T-cell (primary cell): ENCODE data around the gene CLDN14. TPM values are rescaled to one million over a fixed set of nuclear protein-coding genes. Genes with fewer than 3 reads are reported as not detected.

Experiments
- ATAC-seq, 4 experiments: fragments of 200-7000 bp in 3 of 4; fragments of 150-1000 bp in 1 of 4; cut with Tn5 transposase; replicated peaks in 1 of 4; 1 replicate in 3 of 4; 2 replicates in 1 of 4; pipeline ENCODE4 v1.10.0; 2021; ENCODE audit warnings: moderate library complexity in 3 of 4, mild to moderate bottlenecking in 2 of 4, moderate number of reproducible peaks in 1 of 4
- CTCF ChIA-PET, 2 donors: fragments of 300-600 bp; sonication (Branson Sonifier 250); formaldehyde crosslinking; loops; one replicate each; lab custom pipeline; 2022; ENCODE audit warnings: antibody characterized with exemption in 2 of 2; lab: Charles Lee
- POLR2A ChIA-PET, 2 donors: fragments of 300-600 bp; sonication (Branson Sonifier 250); formaldehyde crosslinking; loops; one replicate each; lab custom pipeline; 2022; ENCODE audit warnings: antibody characterized with exemption in 2 of 2; lab: Charles Lee
- DNase-seq, 35 experiments: peaks; one replicate each; pipeline versions ENCODE4 v3.0.0 to v3.0.0-alpha.2; 2013 to 2023
- H3K27ac ChIP-seq: one replicate; pipeline ENCODE4 v1.5.1; 2013; ENCODE audit warnings: low read length
- H3K27me3 ChIP-seq, 2 experiments: replicated peaks in 1 of 2; 1 replicate in 1 of 2; 2 replicates in 1 of 2; pipeline versions ENCODE4 v1.6.1 to v1.7.0; 2013; ENCODE audit warnings: low read length in 1 of 2, mixed read lengths in 1 of 2; ENCODE audit not compliant: control insufficient read depth in 2 of 2, insufficient read depth in 2 of 2; ENCODE audit errors: extremely low read depth in 1 of 2
- H3K36me3 ChIP-seq, 2 donors: 1 replicate in 1 of 2; 2 replicates in 1 of 2; pipeline versions ENCODE4 v1.6.1 to v1.7.0; 2013; ENCODE audit warnings: low read length in 1 of 2; ENCODE audit not compliant: control insufficient read depth in 2 of 2, insufficient read depth in 1 of 2; ENCODE audit errors: extremely low read depth in 1 of 2
- H3K4me1 ChIP-seq, 2 experiments: 1 replicate in 1 of 2; 2 replicates in 1 of 2; pipeline versions ENCODE4 v1.6.1 to v1.7.0; 2013; ENCODE audit warnings: low read length in 2 of 2, mixed read lengths in 1 of 2; ENCODE audit not compliant: insufficient read depth in 2 of 2, control insufficient read depth in 1 of 2; ENCODE audit errors: extremely low read depth in 1 of 2
- H3K4me3 ChIP-seq, 2 donors: 1 replicate in 1 of 2; 2 replicates in 1 of 2; pipeline versions ENCODE4 v1.5.1 to v1.7.0; 2013; ENCODE audit warnings: mild to moderate bottlenecking in 2 of 2, low read length in 1 of 2, moderate library complexity in 1 of 2; ENCODE audit not compliant: control insufficient read depth in 1 of 2; ENCODE audit errors: extremely low read depth in 1 of 2
- H3K9me3 ChIP-seq: 2 replicates; pipeline ENCODE4 v1.7.0; 2013
- H3K27ac Mint-ChIP-seq, 2 donors: one replicate each; pipeline ENCODE4 v1.8.0; 2020 to 2021; ENCODE audit warnings: mild to moderate bottlenecking in 2 of 2, mixed read lengths in 2 of 2
- H3K27me3 Mint-ChIP-seq, 2 donors: one replicate each; pipeline ENCODE4 v1.8.0; 2021 to 2022; ENCODE audit warnings: mixed read lengths in 2 of 2
- H3K36me3 Mint-ChIP-seq: one replicate; pipeline ENCODE4 v1.8.0; 2021; ENCODE audit warnings: mixed read lengths
- H3K4me1 Mint-ChIP-seq, 3 donors: one replicate each; pipeline ENCODE4 v1.8.0; 2020 to 2022; ENCODE audit warnings: mixed read lengths in 3 of 3, mild to moderate bottlenecking in 1 of 3
- H3K4me3 Mint-ChIP-seq, 3 donors: one replicate each; pipeline ENCODE4 v1.8.0; 2020 to 2022; ENCODE audit warnings: mild to moderate bottlenecking in 3 of 3, mixed read lengths in 3 of 3, moderate library complexity in 3 of 3
- H3K9me3 Mint-ChIP-seq, 3 donors: one replicate each; pipeline ENCODE4 v1.8.0; 2020 to 2022; ENCODE audit warnings: mixed read lengths in 3 of 3
- WGBS: methylation state at CpG from one replicate; pipeline ENCODE4 v1.1.5; 2013; ENCODE audit warnings: missing lambda C conversion rate; ENCODE audit not compliant: insufficient coverage; 5-methylcytosine and 5-hydroxymethylcytosine counted together
- total RNA-seq, 35 experiments: library from RNA in 6 of 35; stranded (reverse) in 6 of 35; fragments of 120-200 nt in 1 of 35; gene quantifications; one replicate each; pipeline versions ENCODE4 v1.2.1 to v1.2.4 and lab custom pipeline; 2013 to 2026

The CLDN14 gene
- total RNA-seq, 5 donors from 2014 or later (not counting 1 experiment from before 2014, with no cell fraction given), result not detected

DNA sequence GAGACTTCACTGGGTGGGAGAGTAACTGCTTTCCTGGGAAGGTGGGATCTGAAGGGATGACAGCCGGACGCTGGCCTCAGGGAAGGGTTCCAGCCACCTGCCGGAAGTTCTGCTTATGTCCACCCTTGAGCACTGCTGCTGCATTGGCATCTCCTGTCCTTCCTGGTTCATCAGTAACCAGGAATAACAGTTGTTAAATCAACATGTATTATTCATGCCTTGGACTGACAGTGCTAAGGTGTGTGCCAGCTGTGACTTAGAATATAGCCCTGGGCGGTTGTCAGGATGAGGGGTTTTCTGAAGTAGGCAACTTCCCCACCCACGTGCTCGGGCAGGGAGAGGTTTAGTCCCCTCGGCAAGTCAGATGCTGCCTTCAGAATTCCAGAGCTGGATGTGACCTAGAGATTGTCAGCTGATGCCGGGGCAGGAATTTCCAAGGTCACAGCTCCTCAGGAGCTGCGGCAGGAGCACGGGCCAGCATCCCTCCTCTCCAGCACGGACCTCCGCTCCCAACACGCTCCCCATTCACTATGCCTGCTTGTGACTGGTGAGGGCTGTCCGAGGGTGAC, 17.9 kb downstream of the CLDN14 start:
- Histone ChIP-seq H3K9me3 (no peaks in the 10 kb centered on the region), H3K4me3 (no peak overlapping the region), H3K27me3 (peaks cover 0 to 25% of the 10 kb centered on the region in 2 experiments), H3K27ac (no peak overlapping the region), H3K36me3 (no peaks in the 10 kb centered on the region), H3K4me1 (no peaks in the 10 kb centered on the region)
- Mint-ChIP-seq H3K36me3 (no peaks in the 10 kb centered on the region), H3K27me3 (peaks cover 7 to 12% of the 10 kb centered on the region in 2 donors), H3K9me3 (no peaks in the 10 kb centered on the region), H3K4me3 (no peak overlapping the region), H3K4me1 (no peaks in the 10 kb centered on the region), H3K27ac (no peak overlapping the region)
- ChIA-PET CTCF (no interaction called here), POLR2A (no interaction called here)
- 86% methylated on average over 8 of the region's 14 CpGs for WGBS
- no peak for ATAC-seq
- no peak for DNase-seq

DNA sequence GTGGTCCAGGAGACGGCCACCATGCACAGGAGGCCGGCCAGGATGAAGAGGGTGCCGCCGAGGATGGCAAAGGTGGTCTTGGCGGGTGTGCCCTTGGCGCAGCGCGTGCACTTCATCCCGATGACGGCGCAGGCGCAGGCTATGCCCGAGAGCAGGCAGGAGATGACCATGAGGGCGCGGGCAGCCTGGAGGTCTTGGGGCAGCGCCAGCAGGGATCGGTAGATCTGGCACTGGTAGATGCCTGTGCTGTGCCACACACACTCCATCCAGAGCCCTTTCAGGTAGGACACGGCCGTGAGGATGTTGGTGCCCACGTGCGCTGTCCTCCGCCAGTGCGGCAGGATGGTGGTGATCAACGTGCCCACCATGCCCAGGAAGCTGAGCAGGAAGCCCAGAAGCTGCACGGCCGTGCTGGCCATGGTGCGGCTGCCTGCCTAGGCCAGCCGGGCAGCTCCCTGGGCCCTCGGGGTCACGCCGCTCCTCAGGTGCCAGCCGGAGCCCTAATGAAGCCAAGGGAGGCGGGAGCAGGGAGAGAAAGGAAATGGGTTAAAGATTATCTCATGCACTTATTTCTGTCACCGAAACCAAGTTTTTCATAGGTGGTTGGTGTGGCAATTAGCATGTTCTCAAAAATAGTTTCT, 18.5 kb downstream of the CLDN14 start:
- Histone ChIP-seq H3K9me3 (no peaks in the 10 kb centered on the region), H3K4me1 (no peaks in the 10 kb centered on the region), H3K4me3 (no peak overlapping the region), H3K36me3 (no peaks in the 10 kb centered on the region), H3K27ac (no peak overlapping the region), H3K27me3 (peaks cover 0 to 25% of the 10 kb centered on the region in 2 experiments)
- ChIA-PET CTCF (no interaction called here), POLR2A (no interaction called here)
- no peak for ATAC-seq
- WGBS, result 94% methylated on average over 34 of the region's 34 CpGs
- H3K27ac Mint-ChIP-seq, result no peak overlapping the region
- no peaks in the 10 kb centered on the region for H3K36me3 Mint-ChIP-seq
- H3K27me3 Mint-ChIP-seq, result peaks cover 7 to 12% of the 10 kb centered on the region in 2 donors
- DNase-seq, result no peak
- no peaks in the 10 kb centered on the region for H3K9me3 Mint-ChIP-seq
- H3K4me1 Mint-ChIP-seq, result no peaks in the 10 kb centered on the region
- H3K4me3 Mint-ChIP-seq, result no peak overlapping the region

DNA sequence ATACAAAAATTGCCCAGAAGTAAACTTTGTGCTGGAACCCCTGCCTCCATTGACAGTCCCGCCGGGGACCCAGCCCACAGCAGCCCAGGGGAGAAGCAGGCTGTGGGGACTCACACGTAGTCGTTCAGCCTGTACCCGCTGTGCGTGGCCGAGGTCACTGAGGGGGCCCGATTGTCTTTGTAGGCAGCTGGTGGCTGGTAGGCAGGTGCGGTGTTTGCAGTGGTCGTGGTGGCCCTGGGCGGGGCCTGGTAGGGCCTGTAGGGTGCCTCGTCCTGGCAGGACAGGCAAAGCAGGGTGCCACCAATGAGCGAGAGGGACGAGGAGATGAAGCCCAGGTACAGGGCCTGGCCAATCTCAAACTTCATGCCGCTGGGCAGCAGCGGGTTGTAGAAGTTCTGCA, 19.1 kb downstream of the CLDN14 start:
- Mint-ChIP-seq H3K27ac (no peak overlapping the region), H3K4me1 (no peaks in the 10 kb centered on the region), H3K27me3 (peaks cover 7 to 14% of the 10 kb centered on the region in 2 donors), H3K36me3 (no peaks in the 10 kb centered on the region), H3K4me3 (no peak overlapping the region), H3K9me3 (no peaks in the 10 kb centered on the region)
- 86% methylated on average over 16 of the region's 16 CpGs for WGBS
- Histone ChIP-seq H3K4me1 (no peaks in the 10 kb centered on the region), H3K4me3 (no peak overlapping the region), H3K27me3 (peaks cover 0 to 25% of the 10 kb centered on the region in 2 experiments), H3K9me3 (no peaks in the 10 kb centered on the region), H3K27ac (no peak overlapping the region), H3K36me3 (no peaks in the 10 kb centered on the region)
- ATAC-seq (no peak), DNase-seq (no peak)
- ChIA-PET POLR2A (no interaction called here), CTCF (no interaction called here)

DNA sequence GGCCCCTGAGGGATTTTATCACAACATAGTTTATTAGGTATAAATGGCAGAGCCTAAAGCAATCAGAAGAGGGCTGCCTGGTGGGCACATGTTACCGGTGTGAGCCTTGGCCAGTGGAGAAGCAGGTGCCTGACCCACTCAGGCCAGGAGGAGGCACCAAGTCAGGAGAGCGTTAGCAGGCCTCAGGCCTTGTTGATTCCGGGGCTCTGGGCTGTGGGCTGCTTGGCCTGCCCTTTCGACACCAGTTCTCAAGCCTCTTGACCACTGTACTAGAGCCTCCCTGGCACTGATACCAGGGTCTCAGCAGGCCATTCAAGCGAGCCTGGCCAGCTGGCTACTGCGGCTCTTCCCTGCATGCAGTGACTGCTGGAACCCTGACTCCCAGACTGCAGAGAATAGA, 20.8 kb downstream of the CLDN14 start:
- no peak overlapping the region for H3K4me3 Mint-ChIP-seq
- H3K36me3 Mint-ChIP-seq, result no peaks in the 10 kb centered on the region
- H3K9me3 Mint-ChIP-seq, result no peaks in the 10 kb centered on the region
- 86% methylated on average over 6 of the region's 6 CpGs for WGBS
- no peak overlapping the region for H3K27ac ChIP-seq
- CTCF ChIA-PET, result no interaction called here
- POLR2A ChIA-PET, result no interaction called here
- no peaks in the 10 kb centered on the region for H3K4me1 Mint-ChIP-seq
- H3K27me3 Mint-ChIP-seq, result peaks cover 7 to 19% of the 10 kb centered on the region in 2 donors
- no peak overlapping the region for H3K27ac Mint-ChIP-seq
- H3K4me3 ChIP-seq, result no peak overlapping the region
- H3K36me3 ChIP-seq, result no peaks in the 10 kb centered on the region
- no peaks in the 10 kb centered on the region for H3K4me1 ChIP-seq
- peaks cover 0 to 17% of the 10 kb centered on the region in 2 experiments for H3K27me3 ChIP-seq
- DNase-seq (no peak), ATAC-seq (no peak)
- no peaks in the 10 kb centered on the region for H3K9me3 ChIP-seq

DNA sequence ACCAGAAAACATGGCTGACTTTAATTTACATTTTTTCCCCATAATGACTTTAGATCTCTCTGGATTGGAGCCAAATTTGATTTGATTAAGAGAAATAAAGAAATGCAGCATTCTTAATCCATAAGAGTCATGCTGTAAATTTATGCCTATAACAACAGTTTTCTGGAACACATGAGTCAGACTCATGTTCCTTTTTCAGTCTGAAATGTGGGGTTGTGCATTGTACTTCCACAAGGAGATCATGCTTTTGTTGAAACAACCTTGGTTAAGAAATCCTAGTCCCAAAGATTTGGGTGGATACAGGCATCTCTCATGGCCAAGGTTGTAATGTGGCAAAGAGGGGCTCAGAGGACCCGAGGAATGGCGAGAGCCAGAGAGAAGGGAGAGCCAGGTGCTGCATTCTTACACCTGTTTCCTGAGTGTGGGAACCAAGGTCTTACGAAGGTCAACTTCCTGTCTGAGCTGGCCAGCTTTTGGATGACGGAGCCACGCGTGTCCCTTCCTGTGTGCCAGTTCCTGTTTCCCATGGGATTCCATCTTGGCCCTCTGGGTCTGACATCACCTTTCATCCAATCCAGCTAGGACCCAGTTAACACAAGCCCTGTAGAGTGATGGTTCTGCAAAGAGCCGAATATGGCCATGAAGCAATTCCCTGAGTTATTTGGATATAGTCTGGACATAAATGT, 23.1 kb downstream of the CLDN14 start:
- H3K36me3 Mint-ChIP-seq, result no peaks in the 10 kb centered on the region
- H3K4me3 ChIP-seq, result no peak overlapping the region
- no peak overlapping the region for H3K27ac ChIP-seq
- CTCF ChIA-PET, result no interaction called here
- no peaks in the 10 kb centered on the region for H3K9me3 ChIP-seq
- H3K4me1 ChIP-seq, result no peaks in the 10 kb centered on the region
- no peaks in the 10 kb centered on the region for H3K4me1 Mint-ChIP-seq
- peaks cover 0 to 13% of the 10 kb centered on the region in 2 experiments for H3K27me3 ChIP-seq
- H3K9me3 Mint-ChIP-seq, result no peaks in the 10 kb centered on the region
- no peak for ATAC-seq
- H3K4me3 Mint-ChIP-seq, result no peak overlapping the region
- POLR2A ChIA-PET, result no interaction called here
- DNase-seq, result no peak
- 39% methylated on average over 6 of the region's 7 CpGs for WGBS
- H3K27me3 Mint-ChIP-seq, result peaks cover 3 to 22% of the 10 kb centered on the region in 2 donors
- no peak overlapping the region for H3K27ac Mint-ChIP-seq
- no peaks in the 10 kb centered on the region for H3K36me3 ChIP-seq

DNA sequence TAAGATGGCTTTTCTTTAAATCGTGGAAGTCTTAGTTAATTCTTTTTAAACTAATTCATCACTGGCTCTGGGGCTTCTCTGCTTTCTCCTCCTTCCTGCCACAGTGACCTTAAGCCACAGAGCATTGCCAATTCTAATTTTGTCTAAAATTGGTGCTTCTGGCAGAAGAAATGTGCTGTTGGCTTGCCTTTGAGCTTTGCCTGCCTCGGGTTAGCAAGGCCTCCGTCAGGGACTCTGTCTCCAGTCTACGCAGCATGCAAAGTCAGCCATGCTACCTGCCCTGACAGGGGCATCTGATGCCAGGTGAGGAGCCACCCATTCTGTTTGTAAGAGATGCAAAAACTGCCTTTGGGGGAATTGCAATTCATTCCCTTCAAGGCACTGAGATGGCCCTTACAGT, 25.2 kb downstream of the CLDN14 start:
- H3K27ac Mint-ChIP-seq, result no peak overlapping the region
- Histone ChIP-seq H3K36me3 (no peaks in the 10 kb centered on the region), H3K27ac (no peak overlapping the region), H3K4me1 (no peaks in the 10 kb centered on the region), H3K9me3 (no peaks in the 10 kb centered on the region), H3K27me3 (peaks cover 0 to 8% of the 10 kb centered on the region in 2 experiments), H3K4me3 (no peak overlapping the region)
- ChIA-PET POLR2A (no interaction called here), CTCF (no interaction called here)
- no peaks in the 10 kb centered on the region for H3K36me3 Mint-ChIP-seq
- H3K9me3 Mint-ChIP-seq, result no peaks in the 10 kb centered on the region
- H3K27me3 Mint-ChIP-seq, result peaks cover 3 to 13% of the 10 kb centered on the region in 2 donors
- 85% methylated on average over 3 of the region's 4 CpGs for WGBS
- DNase-seq, result no peak
- ATAC-seq, result no peak
- H3K4me1 Mint-ChIP-seq, result no peaks in the 10 kb centered on the region
- no peak overlapping the region for H3K4me3 Mint-ChIP-seq
